Cardiac muscle cell (in vitro differentiated cells and primary cell): ENCODE data around the gene APC2. TPM values are rescaled to one million over a fixed set of nuclear protein-coding genes. Genes with fewer than 3 reads are reported as not detected.

Experiments
- DNase-seq, 2 donors: peaks; one replicate each; pipeline versions ENCODE4 v3.0.0 to v3.0.0-alpha.2; 2010 to 2017; ENCODE audit warnings: low read depth in 1 of 2, low spot score in 1 of 2
- H3K27ac ChIP-seq: fragments of 200-600 bp; sonication (generic); 2 replicates; pipeline ENCODE4 v1.5.1; 2016
- H3K27me3 ChIP-seq: fragments of 200-600 bp; sonication (generic); 2 replicates; pipeline ENCODE4 v1.6.0; 2016; ENCODE audit warnings: control low read depth
- H3K36me3 ChIP-seq: fragments of 200-600 bp; sonication (generic); 2 replicates; pipeline ENCODE4 v1.5.1; 2016; ENCODE audit warnings: control low read depth
- H3K4me1 ChIP-seq: fragments of 200-600 bp; sonication (generic); 2 replicates; pipeline ENCODE4 v1.8.1; 2017; ENCODE audit warnings: low read depth, mild to moderate bottlenecking, mixed run types
- H3K4me3 ChIP-seq: fragments of 200-600 bp; sonication (generic); 2 replicates; pipeline ENCODE4 v1.5.1; 2016; ENCODE audit warnings: mild to moderate bottlenecking
- H3K9me3 ChIP-seq: fragments of 200-600 bp; sonication (generic); 2 replicates; pipeline ENCODE4 v1.5.1; 2017; ENCODE audit warnings: low read depth, mild to moderate bottlenecking, control low read depth
- polyA plus RNA-seq: library from polyadenylated mRNA; unstranded; fragments of >200 nt; fragmentation: Nextera tagmentation; extraction: Ambion mirVana; gene quantifications from 2 replicates; pipeline ENCODE4 v1.2.1, GENCODE V29; 2016
- total RNA-seq: library from RNA; depleted of rRNA; stranded (reverse); fragments of >200 nt; gene quantifications from 2 replicates; pipeline ENCODE4 v1.2.3, GENCODE V29; 2016
- TF ChIP-seq, protein P1 (sequence below): IDR thresholded peaks from 2 replicates; pipeline ENCODE4 v1.5.1; 2012; ENCODE audit warnings: low read depth, mild to moderate bottlenecking, low read length

The APC2 gene
- total and polyA plus RNA-seq, 2 experiments from 2014 or later, result 0.42 to 0.94 TPM

DNA sequence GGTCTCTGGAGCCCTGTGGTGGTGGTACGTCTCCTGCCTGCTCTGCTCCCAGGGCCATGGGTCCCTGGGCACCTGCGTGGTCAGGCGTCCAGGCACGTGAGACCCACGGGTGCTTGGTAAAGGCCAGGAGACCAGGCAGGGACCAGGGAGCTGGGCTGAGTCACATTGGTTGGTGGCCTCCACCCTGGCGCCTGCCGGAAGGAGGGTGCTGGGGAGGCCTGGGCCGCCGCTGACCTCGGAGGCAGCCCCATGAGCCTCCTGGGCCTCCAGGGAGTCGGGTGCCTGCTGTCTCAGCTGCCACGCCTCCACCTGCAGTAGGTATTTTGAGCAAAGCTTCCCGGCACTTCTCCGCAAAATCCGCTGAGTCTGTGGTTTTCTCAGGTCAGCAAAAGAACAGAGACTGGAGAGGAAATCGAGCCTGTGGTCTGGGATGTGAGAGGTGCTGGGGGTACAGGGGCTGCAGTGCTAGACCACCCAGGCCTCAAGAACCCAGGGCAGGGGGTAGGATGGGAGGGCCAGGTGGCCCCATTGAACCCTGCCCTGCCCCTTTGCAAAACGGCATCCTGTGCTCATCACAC lies 70.4 kb downstream of the APC2 start:
- peaks cover 51% of the 10 kb centered on the region for H3K27me3 ChIP-seq
- H3K4me1 ChIP-seq, result no peaks in the 10 kb centered on the region
- H3K36me3 ChIP-seq, result no peaks in the 10 kb centered on the region
- H3K9me3 ChIP-seq, result no peaks in the 10 kb centered on the region
- no peak overlapping the region for H3K27ac ChIP-seq
- TF ChIP-seq, protein P1, sequence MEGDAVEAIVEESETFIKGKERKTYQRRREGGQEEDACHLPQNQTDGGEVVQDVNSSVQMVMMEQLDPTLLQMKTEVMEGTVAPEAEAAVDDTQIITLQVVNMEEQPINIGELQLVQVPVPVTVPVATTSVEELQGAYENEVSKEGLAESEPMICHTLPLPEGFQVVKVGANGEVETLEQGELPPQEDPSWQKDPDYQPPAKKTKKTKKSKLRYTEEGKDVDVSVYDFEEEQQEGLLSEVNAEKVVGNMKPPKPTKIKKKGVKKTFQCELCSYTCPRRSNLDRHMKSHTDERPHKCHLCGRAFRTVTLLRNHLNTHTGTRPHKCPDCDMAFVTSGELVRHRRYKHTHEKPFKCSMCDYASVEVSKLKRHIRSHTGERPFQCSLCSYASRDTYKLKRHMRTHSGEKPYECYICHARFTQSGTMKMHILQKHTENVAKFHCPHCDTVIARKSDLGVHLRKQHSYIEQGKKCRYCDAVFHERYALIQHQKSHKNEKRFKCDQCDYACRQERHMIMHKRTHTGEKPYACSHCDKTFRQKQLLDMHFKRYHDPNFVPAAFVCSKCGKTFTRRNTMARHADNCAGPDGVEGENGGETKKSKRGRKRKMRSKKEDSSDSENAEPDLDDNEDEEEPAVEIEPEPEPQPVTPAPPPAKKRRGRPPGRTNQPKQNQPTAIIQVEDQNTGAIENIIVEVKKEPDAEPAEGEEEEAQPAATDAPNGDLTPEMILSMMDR, result no peak
- no peak overlapping the region for H3K4me3 ChIP-seq
- no peak for DNase-seq

DNA sequence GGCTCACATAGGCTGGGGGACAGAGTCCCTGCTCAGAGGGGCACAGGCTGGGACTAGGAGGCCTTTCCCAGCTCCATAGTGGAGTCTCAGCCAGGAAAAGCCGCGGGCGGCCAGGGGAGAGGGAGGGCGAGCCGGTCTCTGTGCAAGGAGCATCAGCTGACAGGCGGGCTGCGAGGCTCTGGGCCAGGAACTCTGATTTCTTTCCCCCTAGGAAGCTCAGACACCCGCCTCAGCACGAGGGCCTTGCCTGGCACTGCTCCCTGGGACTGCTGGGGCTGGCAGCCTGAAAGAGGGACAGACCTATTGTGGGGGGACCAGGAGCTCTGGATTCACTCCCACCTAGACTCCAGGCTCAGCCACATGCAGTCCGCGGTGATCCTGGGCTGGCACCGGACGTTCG lies 71.7 kb downstream of the APC2 start:
- Histone ChIP-seq H3K27ac (no peak overlapping the region), H3K9me3 (no peaks in the 10 kb centered on the region), H3K4me3 (no peak overlapping the region), H3K27me3 (peaks cover 65% of the 10 kb centered on the region), H3K36me3 (no peaks in the 10 kb centered on the region), H3K4me1 (no peaks in the 10 kb centered on the region)
- TF ChIP-seq, protein P1, result no peak
- DNase-seq, result peak in 1 of 2 donors; percentile 37

DNA sequence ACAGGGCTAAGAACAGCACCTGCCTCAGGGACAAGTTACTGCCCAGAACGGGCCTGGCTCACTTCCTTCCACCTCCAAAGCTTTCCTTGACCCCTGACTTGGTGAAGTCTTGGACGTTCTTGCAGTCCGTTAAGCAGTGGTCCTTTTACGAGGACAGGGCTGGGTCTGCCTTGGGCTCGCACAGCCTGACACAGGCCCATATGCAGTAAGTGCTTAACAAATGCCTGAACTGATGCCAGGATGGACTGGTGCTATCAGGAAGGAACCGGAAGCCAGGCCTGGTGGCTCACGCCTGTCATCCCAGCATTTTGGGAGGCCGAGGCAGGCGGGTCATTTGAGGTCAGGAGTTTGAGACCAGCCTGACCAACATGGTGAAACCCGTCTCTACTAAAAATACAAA lies 72.1 kb downstream of the APC2 start:
- no peaks in the 10 kb centered on the region for H3K36me3 ChIP-seq
- H3K4me1 ChIP-seq, result no peaks in the 10 kb centered on the region
- TF ChIP-seq, protein P1, result no peak
- no peak overlapping the region for H3K27ac ChIP-seq
- DNase-seq, result peak in 1 of 2 donors; percentile 37
- no peak overlapping the region for H3K4me3 ChIP-seq
- peaks cover 69% of the 10 kb centered on the region for H3K27me3 ChIP-seq
- no peaks in the 10 kb centered on the region for H3K9me3 ChIP-seq

DNA sequence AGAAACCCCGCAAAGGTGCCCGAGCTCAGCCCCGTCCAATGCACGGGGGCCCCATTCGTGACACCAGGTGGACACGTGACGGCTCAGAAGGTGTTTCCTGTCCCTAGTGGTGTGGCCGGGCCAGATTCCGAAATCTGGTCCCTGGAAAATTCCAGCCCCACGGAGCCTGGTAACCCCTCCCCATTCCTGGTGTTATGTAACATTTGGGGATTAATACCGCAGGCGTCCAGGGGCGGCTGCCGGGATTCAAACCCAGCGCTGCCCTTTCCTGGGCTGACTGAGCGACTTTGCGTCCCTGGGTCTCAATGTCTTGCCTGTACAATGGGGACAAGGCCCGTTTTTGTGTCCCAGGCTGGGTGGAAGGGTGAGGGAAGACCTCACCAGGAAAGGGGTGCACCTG lies 72.9 kb downstream of the APC2 start:
- peaks cover 77% of the 10 kb centered on the region for H3K27me3 ChIP-seq
- TF ChIP-seq, protein P1, result no peak
- no peak overlapping the region for H3K27ac ChIP-seq
- no peak overlapping the region for H3K4me3 ChIP-seq
- no peaks in the 10 kb centered on the region for H3K4me1 ChIP-seq
- H3K9me3 ChIP-seq, result no peaks in the 10 kb centered on the region
- no peak for DNase-seq
- H3K36me3 ChIP-seq, result no peaks in the 10 kb centered on the region

Other genes with a start within 250 kb of the APC2 start
- 140 and 180 TPM in 2 replicates for gene STK11, start 244.3 kb upstream of the APC2 start, total RNA-seq
- gene STK11, start 244.3 kb upstream of the APC2 start, polyA plus RNA-seq, result 122 and 154 TPM in 2 replicates
- gene CBARP, start 212.1 kb upstream of the APC2 start, total RNA-seq, result 21.1 and 29.1 TPM in 2 replicates
- gene CBARP, start 212.1 kb upstream of the APC2 start, polyA plus RNA-seq, result 22.1 and 30.6 TPM in 2 replicates
- gene ATP5F1D, start 208.4 kb upstream of the APC2 start, total RNA-seq, result 188 and 355 TPM in 2 replicates
- 505 and 638 TPM in 2 replicates for gene ATP5F1D, start 208.4 kb upstream of the APC2 start, polyA plus RNA-seq
- 45.6 and 89.2 TPM in 2 replicates for gene MIDN, start 201.5 kb upstream of the APC2 start, total RNA-seq
- 58.1 and 76.0 TPM in 2 replicates for gene MIDN, start 201.5 kb upstream of the APC2 start, polyA plus RNA-seq
- 1,112 and 2,236 TPM in 2 replicates for gene CIRBP, start 180.8 kb upstream of the APC2 start, total RNA-seq
- gene CIRBP, start 180.8 kb upstream of the APC2 start, polyA plus RNA-seq, result 716 and 851 TPM in 2 replicates
- gene FAM174C, start 174.6 kb upstream of the APC2 start, total RNA-seq, result 31.2 and 44.9 TPM in 2 replicates
- gene FAM174C, start 174.6 kb upstream of the APC2 start, polyA plus RNA-seq, result 34.0 and 34.4 TPM in 2 replicates
- gene EFNA2, start 164.2 kb upstream of the APC2 start, total RNA-seq, result 13.0 and 16.9 TPM in 2 replicates
- gene EFNA2, start 164.2 kb upstream of the APC2 start, polyA plus RNA-seq, result 0.34 and 0.44 TPM in 2 replicates
- 264 and 266 TPM in 2 replicates for gene NDUFS7, start 66.2 kb upstream of the APC2 start, total RNA-seq
- 455 and 472 TPM in 2 replicates for gene NDUFS7, start 66.2 kb upstream of the APC2 start, polyA plus RNA-seq
- gene GAMT, start 48.6 kb upstream of the APC2 start, total RNA-seq, result 197 and 231 TPM in 2 replicates
- gene GAMT, start 48.6 kb upstream of the APC2 start, polyA plus RNA-seq, result 180 and 231 TPM in 2 replicates
- gene DAZAP1, start 42.5 kb upstream of the APC2 start, total RNA-seq, result 103 and 112 TPM in 2 replicates
- gene DAZAP1, start 42.5 kb upstream of the APC2 start, polyA plus RNA-seq, result 41.8 and 43.0 TPM in 2 replicates
- gene RPS15, start 11.7 kb upstream of the APC2 start, total RNA-seq, result 3,563 and 6,817 TPM in 2 replicates
- gene RPS15, start 11.7 kb upstream of the APC2 start, polyA plus RNA-seq, result 1,008 and 1,129 TPM in 2 replicates
- 52.4 and 81.5 TPM in 2 replicates for gene C19orf25, start 29.1 kb downstream of the APC2 start, total RNA-seq
- gene C19orf25, start 29.1 kb downstream of the APC2 start, polyA plus RNA-seq, result 56.9 and 84.9 TPM in 2 replicates
- 11.2 and 28.6 TPM in 2 replicates for gene PCSK4, start 40.2 kb downstream of the APC2 start, total RNA-seq
- gene PCSK4, start 40.2 kb downstream of the APC2 start, polyA plus RNA-seq, result 9.6 and 19.2 TPM in 2 replicates
- 52.7 and 72.5 TPM in 2 replicates for gene REEP6, start 41.1 kb downstream of the APC2 start, total RNA-seq
- 74.7 and 99.8 TPM in 2 replicates for gene REEP6, start 41.1 kb downstream of the APC2 start, polyA plus RNA-seq
- 3.9 and 5.7 TPM in 2 replicates for gene ADAMTSL5, start 62.9 kb downstream of the APC2 start, total RNA-seq
- gene ADAMTSL5, start 62.9 kb downstream of the APC2 start, polyA plus RNA-seq, result 4.9 and 8.6 TPM in 2 replicates
- 0.04 and 1.2 TPM in 2 replicates for gene PLK5, start 74.0 kb downstream of the APC2 start, total RNA-seq
- gene PLK5, start 74.0 kb downstream of the APC2 start, polyA plus RNA-seq, result 0.54 and 0.87 TPM in 2 replicates
- 49.7 and 65.6 TPM in 2 replicates for gene MEX3D, start 118.2 kb downstream of the APC2 start, total RNA-seq
- gene MEX3D, start 118.2 kb downstream of the APC2 start, polyA plus RNA-seq, result 4.4 and 4.5 TPM in 2 replicates
- gene MBD3, start 142.7 kb downstream of the APC2 start, total RNA-seq, result 171 and 179 TPM in 2 replicates
- gene MBD3, start 142.7 kb downstream of the APC2 start, polyA plus RNA-seq, result 71.6 and 93.3 TPM in 2 replicates
- gene UQCR11, start 155.3 kb downstream of the APC2 start, total RNA-seq, result 73.6 and 161 TPM in 2 replicates
- 842 and 1,116 TPM in 2 replicates for gene UQCR11, start 155.3 kb downstream of the APC2 start, polyA plus RNA-seq
- gene TCF3, start 202.5 kb downstream of the APC2 start, total RNA-seq, result 250 and 281 TPM in 2 replicates
- gene TCF3, start 202.5 kb downstream of the APC2 start, polyA plus RNA-seq, result 110 and 136 TPM in 2 replicates